ENCODE results near the gene KRTAP10-4. TPM values are rescaled to one million over a fixed set of nuclear protein-coding genes. Genes with fewer than 3 reads are reported as not detected.

KRTAP10-4 gene
- polyA plus RNA-seq, 1 of the 3 experiments (the other 2 are of a cell fraction) = not detected

DNA sequence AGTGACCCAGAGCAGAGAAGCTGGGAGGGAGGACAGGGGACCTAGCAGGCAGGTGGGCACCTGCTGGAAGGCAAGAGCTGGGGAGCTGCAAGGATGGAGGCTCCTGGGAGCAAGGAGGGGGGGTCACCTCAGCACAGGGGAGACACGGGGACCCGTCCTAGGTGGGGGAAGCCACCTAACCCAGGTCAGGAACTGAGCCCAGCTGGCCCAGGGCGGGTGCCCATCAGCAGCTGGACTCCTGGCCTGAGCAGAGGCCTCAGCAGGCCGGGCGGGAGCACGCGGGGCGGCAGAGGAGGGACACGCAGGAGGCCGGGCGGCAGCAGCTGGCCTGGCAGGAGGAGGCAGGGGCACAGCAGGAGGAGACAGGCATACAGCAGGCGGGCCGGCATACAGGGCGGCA lies 34.5 kb upstream of the KRTAP10-4 start:
- Histone ChIP-seq H3K4me3 (ENCODE audit: low read depth in 2 of 2, low read length in 1 of 2) (no peak overlapping the region), H3K27me3 (ENCODE audit: insufficient read depth) (peaks cover 17% of the 10 kb centered on the region; the same call in 1 of the 2 replicates), H4K20me1 (ENCODE audit: insufficient read depth) (no peaks in the 10 kb centered on the region), H3K9ac (no peak overlapping the region), H3K9me3 (no peaks in the 10 kb centered on the region), H3K27ac (ENCODE audit: low read depth in 2 of 2, low read length in 1 of 2) (no peak overlapping the region), H3F3A (replicated peaks; ENCODE audit: insufficient read depth) (no peaks in the 10 kb centered on the region), H3K4me2 (no peak overlapping the region), H2AFZ (ENCODE audit: low read depth) (no peak overlapping the region), H3K79me2 (ENCODE audit: insufficient read depth) (no peaks in the 10 kb centered on the region), H3K36me3 (replicated peaks in 1 of 2; ENCODE audit: control insufficient read depth in 1 of 2, insufficient read depth in 2 of 2, low read length in 1 of 2) (no peaks in the 10 kb centered on the region), H3K4me1 (ENCODE audit: control insufficient read depth in 1 of 2, insufficient read depth in 2 of 2, low read depth in 1 of 2, low read length in 1 of 2) (no peaks in the 10 kb centered on the region), H3K9me2 (no peaks in the 10 kb centered on the region)
- 13% methylated on average over 4 of the region's 14 CpGs for WGBS (ENCODE audit: low lambda C conversion rate)
- CTCF ChIA-PET = no interaction called here
- POLR2A ChIA-PET = no interaction called here
- TF ChIP-seq FOSL2 (IDR thresholded peaks at IDR 0.05; ENCODE audit: borderline replicate concordance, low read depth) (no peak), CHD2 (IDR thresholded peaks at IDR 0.05; ENCODE audit: low read length, partially characterized antibody) (no peak)
- TF ChIP-seq, protein P1, sequence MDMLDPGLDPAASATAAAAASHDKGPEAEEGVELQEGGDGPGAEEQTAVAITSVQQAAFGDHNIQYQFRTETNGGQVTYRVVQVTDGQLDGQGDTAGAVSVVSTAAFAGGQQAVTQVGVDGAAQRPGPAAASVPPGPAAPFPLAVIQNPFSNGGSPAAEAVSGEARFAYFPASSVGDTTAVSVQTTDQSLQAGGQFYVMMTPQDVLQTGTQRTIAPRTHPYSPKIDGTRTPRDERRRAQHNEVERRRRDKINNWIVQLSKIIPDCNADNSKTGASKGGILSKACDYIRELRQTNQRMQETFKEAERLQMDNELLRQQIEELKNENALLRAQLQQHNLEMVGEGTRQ (IDR thresholded peaks at IDR 0.05; ENCODE audit: borderline replicate concordance, low read depth, low read length) = no peak
- DNase-seq = no peak

DNA sequence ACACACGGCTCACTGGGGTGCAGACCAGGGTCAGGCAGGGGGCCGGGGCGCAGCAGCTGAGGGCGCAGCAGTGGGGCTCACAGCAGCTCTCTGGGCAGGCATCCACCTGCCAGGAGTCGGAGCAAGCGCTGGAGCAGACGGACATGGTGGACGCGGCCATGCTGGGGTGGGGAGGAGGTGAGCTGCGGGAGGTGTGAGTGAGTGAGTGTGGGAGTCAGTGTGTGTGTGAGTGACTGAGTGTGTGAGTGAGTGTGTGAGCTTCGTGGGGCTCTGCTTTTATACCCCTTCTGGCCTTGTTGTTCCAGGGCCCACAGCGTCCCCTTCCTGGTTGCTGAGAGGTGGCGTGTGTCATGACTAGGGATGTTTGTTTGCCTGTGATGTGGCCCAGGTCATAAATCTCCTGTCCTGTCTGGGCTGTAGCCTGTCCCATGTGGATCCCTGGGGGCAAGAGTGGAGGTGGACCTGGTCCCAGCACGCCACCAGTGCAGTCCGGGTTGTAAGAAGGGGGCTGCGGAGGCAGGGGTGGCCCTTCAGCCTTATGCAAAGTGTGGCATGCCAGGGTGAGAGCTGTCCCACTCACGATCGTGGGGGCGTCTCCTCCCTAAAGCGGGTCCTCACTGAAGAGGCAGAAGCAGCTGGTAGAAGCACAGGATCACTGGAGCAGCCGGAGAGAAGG lies 33.4 kb upstream of the KRTAP10-4 start, which contains the start of gene KRTAP10-1:
TSS of gene KRTAP10-1 (minus strand) at position 205 of the 676 bp plus-strand sequence. CDS start at position 160, 45 bp downstream.
- 14% methylated on average over 19 of the region's 21 CpGs for WGBS (ENCODE audit: low lambda C conversion rate)
- TF ChIP-seq GATA2 (CRISPR knock-in tag; IDR thresholded peaks at IDR 0.05) (no peak), MEF2A (IDR thresholded peaks at IDR 0.05; ENCODE audit: borderline replicate concordance, low read depth) (no peak), YY1 (IDR thresholded peaks at IDR 0.05; ENCODE audit: low read depth) (no peak), TAF1 (IDR thresholded peaks at IDR 0.05; ENCODE audit: borderline replicate concordance, low read depth, low read length) (no peak), RXRA (IDR thresholded peaks at IDR 0.05; ENCODE audit: borderline replicate concordance, low read depth) (no peak)
- TF ChIP-seq, protein P2, sequence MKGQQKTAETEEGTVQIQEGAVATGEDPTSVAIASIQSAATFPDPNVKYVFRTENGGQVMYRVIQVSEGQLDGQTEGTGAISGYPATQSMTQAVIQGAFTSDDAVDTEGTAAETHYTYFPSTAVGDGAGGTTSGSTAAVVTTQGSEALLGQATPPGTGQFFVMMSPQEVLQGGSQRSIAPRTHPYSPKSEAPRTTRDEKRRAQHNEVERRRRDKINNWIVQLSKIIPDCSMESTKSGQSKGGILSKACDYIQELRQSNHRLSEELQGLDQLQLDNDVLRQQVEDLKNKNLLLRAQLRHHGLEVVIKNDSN (IDR thresholded peaks at IDR 0.05; ENCODE audit: borderline replicate concordance, low read depth) = no peak
- Histone ChIP-seq H3K79me2 (ENCODE audit: insufficient read depth) (no peaks in the 10 kb centered on the region), H3K4me2 (no peak within 1 kb of the TSS), H3K36me3 (replicated peaks in 1 of 2; ENCODE audit: control insufficient read depth in 1 of 2, insufficient read depth in 2 of 2, low read length in 1 of 2) (no peaks in the 10 kb centered on the region), H3K9me2 (no peaks in the 10 kb centered on the region), H3F3A (replicated peaks; ENCODE audit: insufficient read depth) (no peaks in the 10 kb centered on the region), H4K20me1 (ENCODE audit: insufficient read depth) (no peaks in the 10 kb centered on the region), H2AFZ (ENCODE audit: low read depth) (no peak within 1 kb of the TSS), H3K27me3 (ENCODE audit: insufficient read depth) (peaks cover 17% of the 10 kb centered on the region; the same call in 1 of the 2 replicates), H3K9me3 (no peaks in the 10 kb centered on the region), H3K4me3 (ENCODE audit: low read depth in 2 of 2, low read length in 1 of 2) (no peak within 1 kb of the TSS), H3K9ac (no peak within 1 kb of the TSS), H3K4me1 (ENCODE audit: control insufficient read depth in 1 of 2, insufficient read depth in 2 of 2, low read depth in 1 of 2, low read length in 1 of 2) (no peaks in the 10 kb centered on the region), H3K27ac (ENCODE audit: low read depth in 2 of 2, low read length in 1 of 2) (no peak within 1 kb of the TSS)
- DNase-seq = no peak
- POLR2A ChIA-PET = no interaction called here
- CTCF ChIA-PET = no interaction called here
